GM12872 (cell line): Measurements from ENCODE around the gene SLC46A2.

Source experiments
- TF ChIP-seq, protein P1 (sequence below): IDR thresholded peaks from 3 replicates; pipeline ENCODE4 v1.5.1; 2011; ENCODE audit warnings: low read depth, mild to moderate bottlenecking, low read length, moderate library complexity; ENCODE audit not compliant: insufficient read depth

Gene SLC46A2

DNA sequence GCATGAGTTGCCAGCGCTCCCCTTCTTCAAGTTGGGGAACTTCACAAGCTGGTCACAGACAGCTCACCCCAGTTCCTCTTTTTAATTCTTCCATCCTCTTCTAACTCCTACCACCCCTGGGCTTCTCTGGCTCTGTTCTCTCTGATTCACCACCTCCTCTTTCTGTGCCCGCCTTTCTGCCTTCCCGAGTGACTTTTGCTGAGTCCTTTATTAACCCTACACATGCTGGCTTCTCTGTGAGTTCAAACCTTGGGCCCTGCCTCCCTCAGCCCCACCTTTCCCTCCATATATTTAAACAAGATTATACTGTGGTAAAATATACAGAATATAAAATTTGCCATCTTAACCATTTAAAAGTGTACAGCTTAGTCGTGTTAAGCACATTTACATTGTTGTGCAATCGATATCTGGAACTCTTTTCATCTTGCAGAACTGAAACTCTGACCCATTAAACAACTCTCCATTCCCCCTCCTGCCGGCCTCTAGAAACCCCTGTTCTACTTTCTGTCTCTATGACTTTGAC lies 32.0 kb downstream of the SLC46A2 start:
- TF ChIP-seq, protein P1, sequence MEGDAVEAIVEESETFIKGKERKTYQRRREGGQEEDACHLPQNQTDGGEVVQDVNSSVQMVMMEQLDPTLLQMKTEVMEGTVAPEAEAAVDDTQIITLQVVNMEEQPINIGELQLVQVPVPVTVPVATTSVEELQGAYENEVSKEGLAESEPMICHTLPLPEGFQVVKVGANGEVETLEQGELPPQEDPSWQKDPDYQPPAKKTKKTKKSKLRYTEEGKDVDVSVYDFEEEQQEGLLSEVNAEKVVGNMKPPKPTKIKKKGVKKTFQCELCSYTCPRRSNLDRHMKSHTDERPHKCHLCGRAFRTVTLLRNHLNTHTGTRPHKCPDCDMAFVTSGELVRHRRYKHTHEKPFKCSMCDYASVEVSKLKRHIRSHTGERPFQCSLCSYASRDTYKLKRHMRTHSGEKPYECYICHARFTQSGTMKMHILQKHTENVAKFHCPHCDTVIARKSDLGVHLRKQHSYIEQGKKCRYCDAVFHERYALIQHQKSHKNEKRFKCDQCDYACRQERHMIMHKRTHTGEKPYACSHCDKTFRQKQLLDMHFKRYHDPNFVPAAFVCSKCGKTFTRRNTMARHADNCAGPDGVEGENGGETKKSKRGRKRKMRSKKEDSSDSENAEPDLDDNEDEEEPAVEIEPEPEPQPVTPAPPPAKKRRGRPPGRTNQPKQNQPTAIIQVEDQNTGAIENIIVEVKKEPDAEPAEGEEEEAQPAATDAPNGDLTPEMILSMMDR, result no peak

DNA sequence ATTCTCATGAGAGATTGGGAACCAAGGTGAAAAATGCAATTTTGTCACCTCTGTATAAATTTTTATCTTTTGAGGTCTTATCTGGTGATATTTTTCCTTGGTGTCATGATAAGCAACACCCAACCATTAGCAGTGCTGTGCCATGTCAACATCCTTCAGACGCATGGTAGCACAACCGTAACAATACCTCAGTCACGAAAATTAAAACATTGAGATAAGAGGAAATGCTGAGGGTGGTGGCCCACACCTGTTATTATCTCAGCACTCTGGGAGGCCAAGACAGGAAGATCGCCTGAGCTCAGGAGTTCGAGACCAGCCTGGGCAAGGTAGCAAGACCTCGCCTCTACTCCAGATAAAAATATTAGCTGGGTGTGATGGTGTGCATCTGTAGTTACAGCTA lies 32.7 kb downstream of the SLC46A2 start:
- TF ChIP-seq, protein P1, result no peak

DNA sequence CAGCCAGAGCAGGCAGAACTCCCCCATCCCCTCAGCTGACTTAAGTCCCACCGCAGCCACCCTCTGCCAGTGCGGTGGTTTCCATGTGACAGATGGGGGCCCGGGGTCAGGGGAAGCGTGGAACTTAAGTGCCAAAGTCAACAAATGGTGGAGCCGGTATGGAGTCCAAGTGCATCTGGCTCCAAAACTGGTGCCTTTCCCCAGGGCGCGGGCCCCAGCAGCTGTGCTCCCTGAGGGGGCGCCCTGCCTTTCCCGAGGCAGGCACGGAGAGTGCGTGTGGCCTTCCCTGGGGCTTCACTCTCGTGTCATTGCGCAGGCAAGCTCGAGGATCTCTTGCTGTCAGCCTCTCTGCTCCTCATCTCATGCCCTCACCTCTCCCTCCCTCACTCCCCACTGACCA lies 33.8 kb downstream of the SLC46A2 start:
- TF ChIP-seq, protein P1, result no peak

DNA sequence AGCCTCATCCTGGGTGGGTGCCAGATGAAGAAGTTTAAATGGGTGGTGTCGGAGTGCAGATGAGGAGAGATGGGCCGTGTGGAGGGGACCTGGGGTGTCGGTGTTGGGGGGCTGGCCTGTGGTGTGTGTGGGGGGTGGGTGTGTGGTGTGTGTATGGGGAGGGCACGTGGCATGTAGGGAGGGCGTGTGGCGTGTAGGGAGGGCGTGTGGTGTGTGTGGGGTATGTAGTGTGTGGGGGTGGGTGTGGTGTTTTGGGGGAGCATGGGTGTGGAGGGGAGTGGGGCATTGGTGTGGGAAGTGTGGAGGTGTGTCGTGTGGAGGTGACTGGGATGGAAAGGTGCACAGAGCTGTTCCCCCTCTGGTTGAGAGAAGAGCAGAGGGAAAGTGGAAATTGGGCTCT lies 34.5 kb downstream of the SLC46A2 start:
- TF ChIP-seq, protein P1, result no peak

DNA sequence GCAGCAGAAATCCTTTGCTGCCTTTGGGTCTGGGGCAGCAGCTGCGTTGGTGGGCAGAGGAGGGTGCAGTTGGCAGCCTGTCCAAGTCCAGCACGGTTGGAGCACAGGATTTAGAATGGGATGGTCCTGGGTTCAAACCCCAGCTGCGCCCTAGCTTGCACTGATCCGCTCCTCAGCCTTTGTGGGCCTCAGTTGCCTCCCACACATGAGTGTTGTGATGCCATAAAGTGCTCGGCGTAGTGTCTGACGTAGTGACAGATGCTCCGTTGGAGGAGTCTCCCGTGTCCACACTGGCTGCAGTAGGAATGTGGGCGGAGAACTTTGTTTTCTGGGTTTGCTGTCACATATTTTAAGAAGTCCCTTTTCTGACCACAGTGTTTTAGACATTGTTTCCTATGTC lies 36.0 kb downstream of the SLC46A2 start:
- TF ChIP-seq, protein P1, result no peak

DNA sequence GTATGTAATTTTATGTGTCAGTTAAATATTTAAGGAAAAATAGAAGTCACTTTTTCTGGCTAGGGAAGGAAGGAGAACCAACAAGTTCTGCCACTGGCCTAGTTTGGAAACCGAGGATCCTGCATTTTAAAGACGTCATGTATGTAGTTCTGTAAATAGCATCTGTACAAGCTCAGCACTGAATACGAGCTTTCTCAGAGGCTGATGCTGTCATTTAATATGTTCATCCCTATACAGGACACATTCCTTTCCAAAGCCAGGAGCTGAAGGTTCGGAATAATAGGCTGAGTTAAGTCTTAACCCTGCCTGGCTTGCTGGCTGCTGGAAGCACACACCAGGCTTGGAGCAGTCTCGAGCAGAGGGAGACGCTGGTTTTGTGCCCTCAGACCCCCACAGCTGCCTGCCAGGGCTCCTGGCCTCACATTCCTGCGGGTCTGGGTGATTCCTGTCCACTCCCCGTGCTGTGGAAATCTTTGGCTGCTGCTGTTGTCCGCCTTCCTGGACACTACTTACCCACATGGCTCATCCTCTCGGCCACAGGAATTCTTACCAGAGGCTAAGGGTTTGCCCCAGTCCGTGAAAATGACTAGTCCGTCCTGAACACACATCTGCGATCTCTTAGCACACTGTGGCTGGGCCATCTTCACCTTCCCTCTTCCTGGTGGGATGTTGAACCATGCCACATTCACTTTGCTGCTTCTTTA lies 36.6 kb downstream of the SLC46A2 start:
- TF ChIP-seq, protein P1, result no peak

DNA sequence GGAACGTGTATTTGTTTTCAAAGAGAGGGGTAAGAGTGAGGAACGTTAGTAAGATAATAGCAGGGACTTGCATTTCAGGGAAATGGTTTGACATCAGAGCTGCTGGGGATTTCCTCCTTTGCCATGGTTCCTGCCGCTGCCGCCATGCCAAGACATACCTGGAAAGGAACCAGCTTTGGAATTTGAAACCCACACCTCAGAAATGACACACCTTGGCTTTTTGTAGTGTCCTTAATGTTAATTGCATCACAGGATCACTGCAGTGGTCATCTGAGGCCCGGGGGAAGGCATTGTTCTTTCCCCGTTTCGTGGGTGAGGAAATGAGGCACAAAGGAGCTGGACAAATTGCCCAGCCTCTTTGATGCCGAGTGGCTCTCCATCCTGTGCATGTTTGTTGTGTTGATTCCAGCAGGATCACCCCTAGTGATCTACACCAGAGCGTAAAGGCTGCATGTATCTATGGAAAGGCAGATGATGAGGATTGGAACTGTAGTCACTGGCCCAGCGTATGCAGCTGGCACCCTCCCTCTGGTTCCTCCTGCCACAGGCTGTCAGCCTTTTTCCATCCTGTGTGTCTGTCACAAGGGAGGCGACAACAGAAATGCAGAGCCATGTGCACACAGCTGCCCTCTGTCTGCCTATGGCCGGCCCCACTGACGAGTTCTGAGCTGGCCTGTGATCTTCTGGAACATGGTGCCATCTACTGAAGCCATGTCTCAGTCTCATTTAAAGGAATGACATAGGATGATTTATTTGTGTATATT lies 37.8 kb downstream of the SLC46A2 start:
- TF ChIP-seq, protein P1, result no peak
